DOHH2 (cell line): Measurements from ENCODE around the gene CRYAB.

ENCODE experiments used
- EZH2phosphoT487 ChIP-seq: fragments of 200-600 bp; sonication (generic); IDR thresholded peaks from 2 replicates; pipeline ENCODE4 v1.6.1; 2017; ENCODE audit warnings: borderline replicate concordance, mild to moderate bottlenecking, antibody characterized with exemption, low read length, moderate library complexity, mixed read lengths
- TF ChIP-seq, protein P1 (sequence below): fragments of 200-600 bp; sonication (generic); IDR thresholded peaks from one replicate; pipeline ENCODE4 v1.5.1; 2014; ENCODE audit warnings: antibody characterized with exemption, mild to moderate bottlenecking, low read depth, low read length; ENCODE audit not compliant: poor library complexity, severe bottlenecking

- TF ChIP-seq, protein P1, sequence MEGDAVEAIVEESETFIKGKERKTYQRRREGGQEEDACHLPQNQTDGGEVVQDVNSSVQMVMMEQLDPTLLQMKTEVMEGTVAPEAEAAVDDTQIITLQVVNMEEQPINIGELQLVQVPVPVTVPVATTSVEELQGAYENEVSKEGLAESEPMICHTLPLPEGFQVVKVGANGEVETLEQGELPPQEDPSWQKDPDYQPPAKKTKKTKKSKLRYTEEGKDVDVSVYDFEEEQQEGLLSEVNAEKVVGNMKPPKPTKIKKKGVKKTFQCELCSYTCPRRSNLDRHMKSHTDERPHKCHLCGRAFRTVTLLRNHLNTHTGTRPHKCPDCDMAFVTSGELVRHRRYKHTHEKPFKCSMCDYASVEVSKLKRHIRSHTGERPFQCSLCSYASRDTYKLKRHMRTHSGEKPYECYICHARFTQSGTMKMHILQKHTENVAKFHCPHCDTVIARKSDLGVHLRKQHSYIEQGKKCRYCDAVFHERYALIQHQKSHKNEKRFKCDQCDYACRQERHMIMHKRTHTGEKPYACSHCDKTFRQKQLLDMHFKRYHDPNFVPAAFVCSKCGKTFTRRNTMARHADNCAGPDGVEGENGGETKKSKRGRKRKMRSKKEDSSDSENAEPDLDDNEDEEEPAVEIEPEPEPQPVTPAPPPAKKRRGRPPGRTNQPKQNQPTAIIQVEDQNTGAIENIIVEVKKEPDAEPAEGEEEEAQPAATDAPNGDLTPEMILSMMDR = no peak
- no peak for TF ChIP-seq EZH2phosphoT487
Measured at GRCh38 chr11:111936040-111936540, 24.5 kb upstream of the CRYAB start.
